ENCODE results near the gene RFNG.

GRCh38 chr17:82009413-82009812 lies 42.2 kb downstream of the RFNG start:
- TF ChIP-seq, protein P1, sequence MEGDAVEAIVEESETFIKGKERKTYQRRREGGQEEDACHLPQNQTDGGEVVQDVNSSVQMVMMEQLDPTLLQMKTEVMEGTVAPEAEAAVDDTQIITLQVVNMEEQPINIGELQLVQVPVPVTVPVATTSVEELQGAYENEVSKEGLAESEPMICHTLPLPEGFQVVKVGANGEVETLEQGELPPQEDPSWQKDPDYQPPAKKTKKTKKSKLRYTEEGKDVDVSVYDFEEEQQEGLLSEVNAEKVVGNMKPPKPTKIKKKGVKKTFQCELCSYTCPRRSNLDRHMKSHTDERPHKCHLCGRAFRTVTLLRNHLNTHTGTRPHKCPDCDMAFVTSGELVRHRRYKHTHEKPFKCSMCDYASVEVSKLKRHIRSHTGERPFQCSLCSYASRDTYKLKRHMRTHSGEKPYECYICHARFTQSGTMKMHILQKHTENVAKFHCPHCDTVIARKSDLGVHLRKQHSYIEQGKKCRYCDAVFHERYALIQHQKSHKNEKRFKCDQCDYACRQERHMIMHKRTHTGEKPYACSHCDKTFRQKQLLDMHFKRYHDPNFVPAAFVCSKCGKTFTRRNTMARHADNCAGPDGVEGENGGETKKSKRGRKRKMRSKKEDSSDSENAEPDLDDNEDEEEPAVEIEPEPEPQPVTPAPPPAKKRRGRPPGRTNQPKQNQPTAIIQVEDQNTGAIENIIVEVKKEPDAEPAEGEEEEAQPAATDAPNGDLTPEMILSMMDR (conservative IDR thresholded peaks at IDR 0.05; ENCODE audit: low read depth, low read length), result no peak
- TF ChIP-seq EZH2 (IDR thresholded peaks at IDR 0.05; ENCODE audit: borderline replicate concordance, low read depth, low read length, poor library complexity, severe bottlenecking), result no peak

Measured in A673 (cell line).